Heart right ventricle (tissue), 16 donors: ENCODE measurements around the gene TMEM143. TPM values are rescaled to one million over a fixed set of nuclear protein-coding genes. Genes with fewer than 3 reads are reported as not detected.

Experiments
- ATAC-seq, 8 donors: fragments of 200-7000 bp; cut with Tn5 transposase; one replicate each; pipeline ENCODE4 v1.9.1; 2020; ENCODE audit warnings: mild to moderate bottlenecking in 8 of 8, moderate library complexity in 8 of 8, moderate number of reproducible peaks in 1 of 8
- DNase-seq, 2 donors: peaks; one replicate each; pipeline ENCODE4 v3.0.0-alpha.2; 2020
- H3K27ac ChIP-seq, 10 donors: fragments of 200-600 bp; sonication (generic) in 2 of 10; one replicate each; pipeline versions ENCODE4 v1.5.0 to v1.8.0; 2020 to 2022; ENCODE audit warnings: mild to moderate bottlenecking in 3 of 10
- H3K27me3 ChIP-seq, 7 donors: fragments of 200-600 bp; one replicate each; pipeline ENCODE4 v1.8.0; 2021 to 2022; ENCODE audit warnings: mild to moderate bottlenecking in 2 of 7
- H3K36me3 ChIP-seq, 9 donors: fragments of 200-600 bp; sonication (generic) in 1 of 9; one replicate each; pipeline versions ENCODE4 v1.5.0 to v1.8.0; 2020 to 2022; ENCODE audit warnings: mild to moderate bottlenecking in 2 of 9
- H3K4me1 ChIP-seq, 9 donors: fragments of 200-600 bp; sonication (generic) in 1 of 9; one replicate each; pipeline versions ENCODE4 v1.5.0 to v1.8.0; 2020 to 2022; ENCODE audit warnings: mild to moderate bottlenecking in 4 of 9
- H3K4me3 ChIP-seq, 10 donors: fragments of 200-600 bp; sonication (generic) in 2 of 10; one replicate each; pipeline versions ENCODE4 v1.5.0 to v1.8.0; 2020 to 2022; ENCODE audit warnings: mild to moderate bottlenecking in 7 of 10, moderate library complexity in 2 of 10
- H3K9me3 ChIP-seq, 11 donors: fragments of 200-600 bp in 10 of 11; sonication (generic) in 2 of 11; one replicate each; pipeline versions ENCODE4 v1.5.0 to v1.8.0; 2013 to 2022; ENCODE audit warnings: mild to moderate bottlenecking in 2 of 11, control low read depth in 1 of 11, moderate library complexity in 1 of 11
- CTCF ChIP-seq, 9 donors: fragments of 200-600 bp; sonication (generic) in 2 of 9; IDR thresholded peaks; one replicate each; pipeline versions ENCODE4 v1.5.0 to v1.8.0; 2021 to 2022; ENCODE audit warnings: antibody characterized with exemption in 9 of 9, mild to moderate bottlenecking in 5 of 9, moderate library complexity in 1 of 9
- WGBS, 2 donors: extraction: QIAGEN DNeasy Blood & Tissue Kit; methylation state at CpG; one replicate each; pipeline ENCODE4 v1.1.7; 2013; ENCODE audit warnings: inconsistent platforms in 1 of 2; 5-methylcytosine and 5-hydroxymethylcytosine counted together
- intact Hi-C, 10 donors: fragments of 100-400 bp; cut with DNase I; formaldehyde crosslinking; loops; one replicate each; pipeline versions ENCODE4 v1.11.1 to v1.14.2; 2022
- polyA plus RNA-seq, 2 donors: library from polyadenylated mRNA; stranded (reverse); fragments of 200-250 nt; gene quantifications; one replicate each; pipeline ENCODE4 v1.2.3, GENCODE V29; 2013
- total RNA-seq, 10 donors: library from RNA; stranded (reverse); fragmentation: NEBNext Ultra II Directional in 3 of 10; extraction: Animal tissue kit (Norgen Biotek cat#: 25700) in 3 of 10; gene quantifications; one replicate each; pipeline versions ENCODE4 v1.2.1 to v1.2.4, GENCODE V29; 2021 to 2023
- donor health status: Arrhythmogenic right ventricular cardiomyopathy.
- donor health status: ischemic (EF 13 %, LVEDD 7.1; RV severe dilation, severe dysfunction).
- donor health status: healthy with polysubstance abuse.
- donor health status: DM: no; HTN: yes; CAD: no.
- donor health status: DM: no; HTN: no; CAD: no.
- donor health status: ischemic (EF 25% LVEDD 6.9; RV normal size, moderate dysfunction).
- donor health status: ischemic (EF 25% LVEDD 5.7; RV mildly dilated, moderate dysfunction).
- donor health status: healthy.
- donor health status: DM: yes; HTN: yes; CAD: no.
- donor health status: Ischemic cardiomyopathy.
- donor health status: ischemic (EF 35%, LVEDD 5.7; RV mildly dilated, moderate dysfunction).
- donor health status: nonischemic (EF 11% LVEDD 7.7; RV severe dilation, severe dysfunction).
- donor health status: DM: yes; HTN: yes; CAD: no.
- donor health status: PGD.
- donor health status: ischemic (EF 29% LVEDD 5.4; RV normal size, mild dysfunction).
- donor health status: nonischemic (EF 23%, LVEDD 6.1; RV moderate dilation, normal function).

TMEM143 gene
- total and polyA plus RNA-seq, 12 donors: 9.7 to 110 (median 80.4) TPM

GRCh38 chr19:48338253-48338755 is 25.4 kb downstream of the TMEM143 start:
- intact Hi-C loops: no loop called here
- no peaks in the 10 kb centered on the region for H3K27me3 ChIP-seq
- peaks cover 3 to 13% (median 9%) of the 10 kb centered on the region in 9 donors for H3K4me1 ChIP-seq
- no peaks in the 10 kb centered on the region for H3K9me3 ChIP-seq
- ATAC-seq (no peak), DNase-seq (no peak)
- no peak overlapping the region for H3K27ac ChIP-seq
- H3K36me3 ChIP-seq: peaks cover 0 to 33% (median 0%) of the 10 kb centered on the region in 9 donors
- TF ChIP-seq CTCF (IDR thresholded peaks at IDR 0.05): no peak
- WGBS, 2 donors: 90 to 95% methylated on average over 14 of the region's 14 CpGs
- no peak overlapping the region for H3K4me3 ChIP-seq

- intact Hi-C loops: loop anchor here in 2 of 10 donors (1.0 to 2.0 kb wide), 3 partner anchors 12 to 63 kb away; partner anchors contain the start of gene ZNF114 (in 1 of the 2)
- Histone ChIP-seq H3K9me3 (peaks cover 0 to 2% (median 0%) of the 10 kb centered on the region in 11 donors), H3K4me3 (peak overlapping the region in 9 of 10 donors; percentile 31 to 67 (median 54)), H3K4me1 (peaks cover 10 to 56% (median 31%) of the 10 kb centered on the region in 9 donors), H3K27ac (peak overlapping the region; percentile 64 to 94 (median 85)), H3K36me3 (peaks cover 0 to 33% (median 0%) of the 10 kb centered on the region in 9 donors), H3K27me3 (no peaks in the 10 kb centered on the region)
- WGBS, 2 donors: 3 to 7% methylated on average over 52 to 54 of the region's 54 CpGs
- DNase-seq (peak; percentile 86 to 92), ATAC-seq (peak; percentile 83 to 89 (median 87))
- TF ChIP-seq CTCF (IDR thresholded peaks at IDR 0.05): peak; percentile 74 to 97 (median 87)
These were observed 30.0 kb downstream of the TMEM143 start for GRCh38 chr19:48333467-48334384.

GRCh38 chr19:48332662-48333466 is 30.9 kb downstream of the TMEM143 start:
- DNase-seq (peak; percentile 86 to 92), ATAC-seq (peak; percentile 72 to 85 (median 82))
- H3K36me3 ChIP-seq: peaks cover 0 to 42% (median 0%) of the 10 kb centered on the region in 9 donors
- peaks cover 10 to 65% (median 32%) of the 10 kb centered on the region in 9 donors for H3K4me1 ChIP-seq
- intact Hi-C loops: loop anchor here in 1 of 10 donors (1.0 to 2.0 kb wide), 2 partner anchors 12 to 62 kb away; partner anchors contain the start of gene ZNF114
- no peaks in the 10 kb centered on the region for H3K27me3 ChIP-seq
- WGBS, 2 donors: 0 to 2% methylated on average over 25 of the region's 25 CpGs
- H3K9me3 ChIP-seq: peaks cover 0 to 8% (median 0%) of the 10 kb centered on the region in 11 donors
- H3K27ac ChIP-seq: peak overlapping the region; percentile 64 to 94 (median 85)
- TF ChIP-seq CTCF (IDR thresholded peaks at IDR 0.05): no peak
- H3K4me3 ChIP-seq: peak overlapping the region in 9 of 10 donors; percentile 31 to 67 (median 54)
